ENCODE measurements around the gene ATXN1. TPM values are rescaled to one million over a fixed set of nuclear protein-coding genes. Genes with fewer than 3 reads are reported as not detected.

The ATXN1 gene
- total RNA-seq, 4 donors from 2014 or later, result 42.4 to 74.9 (median 52.1) TPM

GRCh38 chr6:16689788-16690607 is 71.3 kb downstream of the ATXN1 start:
- peaks cover 0 to 11% (median 7%) of the 10 kb centered on the region in 4 donors for H3K4me1 ChIP-seq
- 91% methylated on average over 3 of the region's 3 CpGs for WGBS
- no peaks in the 10 kb centered on the region for H3K36me3 ChIP-seq
- no peaks in the 10 kb centered on the region for H3K27me3 ChIP-seq
- no peak for TF ChIP-seq EP300 (IDR thresholded peaks at IDR 0.05)
- no peak for TF ChIP-seq POLR2A (IDR thresholded peaks at IDR 0.05; ENCODE audit: low read depth)
- TF ChIP-seq POLR2AphosphoS5 (IDR thresholded peaks at IDR 0.05), result no peak
- TF ChIP-seq CTCF (IDR thresholded peaks at IDR 0.05), result no peak
- H3K9me3 ChIP-seq, result no peaks in the 10 kb centered on the region
- no peak overlapping the region for H3K27ac ChIP-seq (replicated peaks in 1 of 4)
- no peak overlapping the region for H3K4me3 ChIP-seq
- intact Hi-C loops (cut with DNase I), result no loop called here
- DNase-seq (ENCODE audit: extremely low spot score), result no peak

GRCh38 chr6:16688984-16689636 is 72.2 kb downstream of the ATXN1 start:
- Histone ChIP-seq H3K27me3 (no peaks in the 10 kb centered on the region), H3K27ac (replicated peaks in 1 of 4) (no peak overlapping the region), H3K36me3 (no peaks in the 10 kb centered on the region), H3K4me1 (peaks cover 5 to 16% (median 11%) of the 10 kb centered on the region in 4 donors), H3K9me3 (no peaks in the 10 kb centered on the region), H3K4me3 (no peak overlapping the region)
- TF ChIP-seq CTCF (IDR thresholded peaks at IDR 0.05) (no peak), POLR2A (IDR thresholded peaks at IDR 0.05; ENCODE audit: low read depth) (no peak), POLR2AphosphoS5 (IDR thresholded peaks at IDR 0.05) (no peak), EP300 (IDR thresholded peaks at IDR 0.05) (no peak)
- DNase-seq (ENCODE audit: extremely low spot score), result no peak
- intact Hi-C loops (cut with DNase I), result no loop called here
- 87% methylated on average over 4 of the region's 4 CpGs for WGBS

GRCh38 chr6:16688436-16688835 is 72.8 kb downstream of the ATXN1 start:
- Histone ChIP-seq H3K27me3 (no peaks in the 10 kb centered on the region), H3K4me1 (peaks cover 11 to 23% (median 18%) of the 10 kb centered on the region in 4 donors), H3K27ac (replicated peaks in 1 of 4) (no peak overlapping the region), H3K4me3 (no peak overlapping the region), H3K9me3 (no peaks in the 10 kb centered on the region), H3K36me3 (no peaks in the 10 kb centered on the region)
- TF ChIP-seq EP300 (IDR thresholded peaks at IDR 0.05) (no peak), POLR2AphosphoS5 (IDR thresholded peaks at IDR 0.05) (no peak), POLR2A (IDR thresholded peaks at IDR 0.05; ENCODE audit: low read depth) (no peak), CTCF (IDR thresholded peaks at IDR 0.05) (no peak)
- intact Hi-C loops (cut with DNase I), result no loop called here
- 81% methylated on average over 1 of the region's 1 CpG for WGBS
- no peak for DNase-seq (ENCODE audit: extremely low spot score)

DNA sequence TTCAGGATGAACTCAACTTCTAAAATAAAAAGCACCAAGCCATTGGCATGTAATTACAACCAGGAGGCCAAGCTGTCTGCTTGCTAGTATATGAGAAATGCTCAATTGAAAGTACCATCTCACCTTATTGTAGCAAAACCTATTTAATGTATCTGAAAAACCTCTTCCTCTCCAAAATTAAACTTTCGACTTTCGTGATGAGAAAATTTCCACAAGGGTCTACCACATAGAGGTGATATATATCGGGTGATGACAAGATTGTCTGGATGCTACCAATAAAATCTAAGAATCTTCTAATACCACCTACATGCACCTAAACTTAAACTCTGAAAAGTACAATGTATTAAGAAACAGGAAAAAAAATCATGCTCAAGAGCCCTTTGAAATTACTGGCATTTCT is 74.2 kb downstream of the ATXN1 start:
- intact Hi-C loops (cut with DNase I), result no loop called here
- TF ChIP-seq POLR2AphosphoS5 (IDR thresholded peaks at IDR 0.05), result no peak
- no peak for TF ChIP-seq CTCF (IDR thresholded peaks at IDR 0.05)
- no peak for TF ChIP-seq POLR2A (IDR thresholded peaks at IDR 0.05; ENCODE audit: low read depth)
- no peak for TF ChIP-seq EP300 (IDR thresholded peaks at IDR 0.05)
- Histone ChIP-seq H3K27ac (replicated peaks in 1 of 4) (no peak overlapping the region), H3K9me3 (no peaks in the 10 kb centered on the region), H3K4me1 (peaks cover 17 to 30% (median 23%) of the 10 kb centered on the region in 4 donors), H3K4me3 (no peak overlapping the region), H3K27me3 (no peaks in the 10 kb centered on the region), H3K36me3 (peaks cover 0 to 3% (median 0%) of the 10 kb centered on the region in 4 donors)
- no peak for DNase-seq (ENCODE audit: extremely low spot score)
- 96% methylated on average over 3 of the region's 3 CpGs for WGBS
